AG04450 (cell line): ENCODE data around the gene FBXO17. TPM values are rescaled to one million over a fixed set of nuclear protein-coding genes. Genes with fewer than 3 reads are reported as not detected.
"Not testable (repeated sequence)": the region's sequence is repeated elsewhere in the genome, so short reads cannot be mapped to it uniquely, and the experiment has no call there.

Experiments used
- CTCF ChIA-PET: fragments of 300-600, 350-600 bp; formaldehyde crosslinking; extraction: SDS; loops from one replicate; lab custom pipeline; 2022; ENCODE audit warnings: antibody characterized with exemption, inconsistent platforms; lab: Charles Lee
- POLR2A ChIA-PET: fragments of 350-600 bp; formaldehyde crosslinking; extraction: SDS; loops from one replicate; lab custom pipeline; 2021; ENCODE audit warnings: antibody characterized with exemption, inconsistent platforms; lab: Yijun Ruan, JAX
- DNase-seq: peaks from one replicate; pipeline ENCODE4 v3.0.0-alpha.2; 2011; ENCODE audit warnings: low read depth, low spot score
- H3K27ac ChIP-seq: one replicate; pipeline ENCODE4 v1.5.1; 2012; ENCODE audit warnings: low read depth, low read length, control low read depth
- H3K27me3 ChIP-seq: one replicate; pipeline ENCODE4 v1.6.0; 2012; ENCODE audit warnings: low read length; ENCODE audit not compliant: control insufficient read depth, insufficient read depth
- H3K4me3 ChIP-seq: 2 replicates; pipeline ENCODE4 v1.5.1; 2011; ENCODE audit warnings: mild to moderate bottlenecking, low read depth, low read length, control low read depth
- H3K9me3 ChIP-seq: 2 replicates; pipeline ENCODE4 v1.5.1; 2012; ENCODE audit warnings: low read length; ENCODE audit not compliant: control insufficient read depth, insufficient read depth
- CTCF ChIP-seq: IDR thresholded peaks from 2 replicates; pipeline ENCODE4 v1.5.1; 2011; ENCODE audit warnings: low read depth, low read length, control low read depth, inconsistent platforms
- polyA plus RNA-seq: library from polyadenylated mRNA; depleted of rRNA; stranded (reverse); fragments of >200 nt; gene quantifications from 2 replicates; pipeline ENCODE4 v1.2.3, GENCODE V29; 2011

FBXO17 gene
- polyA plus RNA-seq, 1 experiment: 10.8 TPM

DNA sequence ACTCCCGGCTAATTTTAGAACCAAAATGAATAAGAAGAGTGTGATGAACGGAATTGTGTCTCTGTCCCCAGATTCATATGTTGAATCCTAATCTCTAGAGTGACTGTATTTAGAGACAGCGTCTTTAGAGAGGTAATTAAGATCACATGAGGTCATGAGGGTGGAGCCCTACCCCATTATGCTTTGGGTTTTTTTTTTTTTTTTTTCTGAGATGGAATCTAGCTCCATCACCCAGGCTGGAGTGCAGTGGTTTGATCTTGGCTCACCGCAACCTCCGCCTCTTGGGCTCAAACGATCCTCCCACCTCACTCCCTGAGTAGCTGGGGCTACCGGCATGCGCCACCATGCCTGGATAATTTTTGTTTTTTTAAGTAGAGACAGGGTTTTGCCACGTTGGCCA is 28.9 kb upstream of the FBXO17 start:
- CTCF ChIA-PET: interaction anchor here (0.6 kb wide), 1 partner anchor 8 kb away, joined by 3 read pairs; no protein-coding TSS in a partner anchor

GRCh38 chr19:39003796-39004195 is 28.3 kb upstream of the FBXO17 start:
- DNase-seq: no peak
- Histone ChIP-seq H3K9me3 (no peaks in the 10 kb centered on the region), H3K27ac (no peak overlapping the region), H3K4me3 (no peak overlapping the region), H3K27me3 (peaks cover 31% of the 10 kb centered on the region)
- no peak for TF ChIP-seq CTCF
- POLR2A ChIA-PET: no interaction called here
- CTCF ChIA-PET: no interaction called here

More for the DNA sequence above, 28.9 kb upstream of the FBXO17 start:
- POLR2A ChIA-PET: no interaction called here
- peaks cover 31% of the 10 kb centered on the region for H3K27me3 ChIP-seq
- H3K4me3 ChIP-seq: no peak overlapping the region
- H3K9me3 ChIP-seq: no peaks in the 10 kb centered on the region
- no peak for TF ChIP-seq CTCF
- DNase-seq: no peak
- no peak overlapping the region for H3K27ac ChIP-seq

- TF ChIP-seq CTCF: no peak
- no peak overlapping the region for H3K27ac ChIP-seq
- peaks cover 26% of the 10 kb centered on the region for H3K27me3 ChIP-seq
- ChIA-PET POLR2A (no interaction called here), CTCF (no interaction called here)
- no peak for DNase-seq
- H3K4me3 ChIP-seq: no peak overlapping the region
- H3K9me3 ChIP-seq: no peaks in the 10 kb centered on the region
Measured at GRCh38 chr19:39003188-39003587, 27.6 kb upstream of the FBXO17 start.

DNA sequence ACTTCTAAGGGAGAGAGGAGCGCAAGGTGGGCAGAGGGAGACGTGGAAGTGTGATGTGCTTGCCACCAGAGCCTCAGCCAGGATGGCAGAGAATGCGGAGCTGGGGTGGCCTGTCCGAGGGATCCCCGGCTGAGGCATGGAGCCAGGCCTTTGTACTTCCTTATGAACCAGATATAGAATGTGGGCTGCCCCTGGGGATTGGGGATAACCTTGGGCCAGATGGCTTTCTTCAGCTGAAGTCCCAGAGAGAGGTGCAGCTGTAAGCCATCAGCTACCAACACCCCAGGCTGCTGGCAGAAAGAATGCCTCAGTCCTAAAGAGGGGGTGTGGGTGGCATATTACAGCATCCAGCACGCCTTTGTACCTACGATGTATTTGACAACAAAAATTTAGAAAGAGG is 25.5 kb upstream of the FBXO17 start:
- TF ChIP-seq CTCF: no peak
- ChIA-PET CTCF (no interaction called here), POLR2A (interaction anchor here (0.7 kb wide), 1 partner anchor 12 kb away, joined by 3 read pairs; no protein-coding TSS in a partner anchor)
- no peak overlapping the region for H3K27ac ChIP-seq
- H3K9me3 ChIP-seq: no peaks in the 10 kb centered on the region
- DNase-seq: no peak
- H3K4me3 ChIP-seq: no peak overlapping the region
- H3K27me3 ChIP-seq: peaks cover 15% of the 10 kb centered on the region

DNA sequence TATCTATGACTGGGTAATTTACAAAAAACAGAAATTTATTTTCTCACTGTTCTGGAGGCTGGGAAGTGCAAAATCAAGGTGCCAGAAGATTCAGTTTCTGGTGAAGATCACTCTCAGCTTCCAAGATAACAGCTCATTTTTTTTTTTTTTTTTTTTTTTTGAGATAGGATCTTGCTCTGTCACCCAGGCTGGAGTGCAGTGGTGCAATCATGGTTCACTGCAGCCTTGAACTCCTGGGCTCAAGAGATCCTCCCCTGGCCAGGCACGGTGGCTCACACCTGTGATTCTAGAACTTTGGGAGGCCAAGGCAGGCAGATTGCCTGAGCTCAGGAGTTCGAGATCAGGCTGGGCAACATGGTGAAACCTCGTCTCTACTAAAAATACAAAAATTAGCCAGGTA is 22.0 kb upstream of the FBXO17 start:
- H3K4me3 ChIP-seq, DNase-seq, H3K27ac ChIP-seq, CTCF ChIA-PET, H3K9me3 ChIP-seq, H3K27me3 ChIP-seq: not testable (repeated sequence)
- POLR2A ChIA-PET: interaction anchor here (0.6 kb wide), 1 partner anchor 431 kb away, joined by 6 read pairs; no protein-coding TSS in a partner anchor
